KMS-11 (cell line): Measurements from ENCODE around the gene HHAT.
"Not testable (repeated sequence)": the region's sequence is repeated elsewhere in the genome, so short reads cannot be mapped to it uniquely, and the experiment has no call there.

Experiments used
- H2AFZ ChIP-seq: fragments of 200-600 bp; sonication (generic); 2 replicates; pipeline ENCODE4 v1.6.1; 2016; ENCODE audit warnings: antibody characterized with exemption, mixed run types, low read depth
- H3K27ac ChIP-seq: fragments of 200-600 bp; sonication (generic); 2 replicates; pipeline ENCODE4 v1.6.1; 2016; ENCODE audit warnings: mild to moderate bottlenecking, mixed run types
- H3K27me3 ChIP-seq: fragments of 200-600 bp; sonication (generic); 2 replicates; pipeline ENCODE4 v1.6.1; 2017; ENCODE audit warnings: mild to moderate bottlenecking, low read depth, mixed run types, moderate library complexity; ENCODE audit not compliant: insufficient read depth
- H3K36me3 ChIP-seq: fragments of 200-600 bp; sonication (generic); 2 replicates; pipeline ENCODE4 v1.6.1; 2017; ENCODE audit warnings: mild to moderate bottlenecking, mixed run types; ENCODE audit not compliant: insufficient read depth
- H3K4me1 ChIP-seq: fragments of 200-600 bp; sonication (generic); 2 replicates; pipeline ENCODE4 v1.6.1; 2016; ENCODE audit warnings: mild to moderate bottlenecking, low read depth, mixed run types; ENCODE audit not compliant: poor library complexity, severe bottlenecking
- H3K4me2 ChIP-seq: fragments of 200-600 bp; sonication (generic); 2 replicates; pipeline ENCODE4 v1.7.0; 2016; ENCODE audit warnings: mild to moderate bottlenecking, mixed run types
- H3K4me3 ChIP-seq: fragments of 200-600 bp; sonication (generic); IDR thresholded peaks from 2 replicates; pipeline ENCODE4 v1.6.1; 2017; ENCODE audit warnings: low read depth, low read length, mixed read lengths; ENCODE audit not compliant: insufficient read depth
- H3K79me2 ChIP-seq: fragments of 200-600 bp; sonication (generic); 2 replicates; pipeline ENCODE4 v1.6.1; 2016; ENCODE audit warnings: low read depth, mixed run types; ENCODE audit not compliant: insufficient read depth
- H3K9ac ChIP-seq: fragments of 200-600 bp; sonication (generic); 2 replicates; pipeline ENCODE4 v1.6.1; 2016; ENCODE audit warnings: mild to moderate bottlenecking, mixed run types
- H4K20me1 ChIP-seq: fragments of 200-600 bp; sonication (generic); 2 replicates; pipeline ENCODE4 v1.6.1; 2016; ENCODE audit warnings: mild to moderate bottlenecking, mixed run types; ENCODE audit not compliant: insufficient read depth
- TF ChIP-seq, protein P1 (sequence below): fragments of 200-600 bp; sonication (generic); conservative IDR thresholded peaks from 2 replicates; pipeline ENCODE4 v1.6.1; 2017; ENCODE audit warnings: low read depth, mild to moderate bottlenecking, antibody characterized with exemption, low read length, moderate library complexity, mixed read lengths

HHAT gene

DNA sequence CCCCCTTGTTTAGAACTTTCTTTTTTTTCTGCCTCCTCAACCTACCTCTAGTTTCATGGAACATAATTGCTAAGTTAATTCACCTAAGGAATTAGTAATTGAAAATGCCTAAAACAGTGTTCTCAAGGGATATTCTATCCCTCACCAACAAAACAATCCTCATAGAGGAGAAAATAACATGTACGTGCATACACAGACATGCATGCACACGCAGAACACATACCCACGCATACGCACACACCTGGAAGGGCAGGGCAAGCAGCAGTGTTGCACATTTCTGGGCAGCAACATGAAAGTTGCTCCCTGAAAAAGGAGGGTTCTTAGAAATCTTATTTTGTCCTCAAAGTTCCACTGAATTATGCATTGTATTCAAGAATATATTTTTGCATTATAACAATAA lies 76.6 kb downstream of the HHAT start:
- no peak overlapping the region for H2AFZ ChIP-seq
- no peak overlapping the region for H3K9ac ChIP-seq
- H3K36me3 ChIP-seq, result no peaks in the 10 kb centered on the region
- H4K20me1 ChIP-seq, result no peaks in the 10 kb centered on the region
- peaks cover 8% of the 10 kb centered on the region for H3K4me1 ChIP-seq
- no peak overlapping the region for H3K4me3 ChIP-seq
- no peaks in the 10 kb centered on the region for H3K79me2 ChIP-seq
- no peak overlapping the region for H3K27ac ChIP-seq
- H3K4me2 ChIP-seq, result no peak overlapping the region
- no peaks in the 10 kb centered on the region for H3K27me3 ChIP-seq
- TF ChIP-seq, protein P1, sequence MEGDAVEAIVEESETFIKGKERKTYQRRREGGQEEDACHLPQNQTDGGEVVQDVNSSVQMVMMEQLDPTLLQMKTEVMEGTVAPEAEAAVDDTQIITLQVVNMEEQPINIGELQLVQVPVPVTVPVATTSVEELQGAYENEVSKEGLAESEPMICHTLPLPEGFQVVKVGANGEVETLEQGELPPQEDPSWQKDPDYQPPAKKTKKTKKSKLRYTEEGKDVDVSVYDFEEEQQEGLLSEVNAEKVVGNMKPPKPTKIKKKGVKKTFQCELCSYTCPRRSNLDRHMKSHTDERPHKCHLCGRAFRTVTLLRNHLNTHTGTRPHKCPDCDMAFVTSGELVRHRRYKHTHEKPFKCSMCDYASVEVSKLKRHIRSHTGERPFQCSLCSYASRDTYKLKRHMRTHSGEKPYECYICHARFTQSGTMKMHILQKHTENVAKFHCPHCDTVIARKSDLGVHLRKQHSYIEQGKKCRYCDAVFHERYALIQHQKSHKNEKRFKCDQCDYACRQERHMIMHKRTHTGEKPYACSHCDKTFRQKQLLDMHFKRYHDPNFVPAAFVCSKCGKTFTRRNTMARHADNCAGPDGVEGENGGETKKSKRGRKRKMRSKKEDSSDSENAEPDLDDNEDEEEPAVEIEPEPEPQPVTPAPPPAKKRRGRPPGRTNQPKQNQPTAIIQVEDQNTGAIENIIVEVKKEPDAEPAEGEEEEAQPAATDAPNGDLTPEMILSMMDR, result no peak

DNA sequence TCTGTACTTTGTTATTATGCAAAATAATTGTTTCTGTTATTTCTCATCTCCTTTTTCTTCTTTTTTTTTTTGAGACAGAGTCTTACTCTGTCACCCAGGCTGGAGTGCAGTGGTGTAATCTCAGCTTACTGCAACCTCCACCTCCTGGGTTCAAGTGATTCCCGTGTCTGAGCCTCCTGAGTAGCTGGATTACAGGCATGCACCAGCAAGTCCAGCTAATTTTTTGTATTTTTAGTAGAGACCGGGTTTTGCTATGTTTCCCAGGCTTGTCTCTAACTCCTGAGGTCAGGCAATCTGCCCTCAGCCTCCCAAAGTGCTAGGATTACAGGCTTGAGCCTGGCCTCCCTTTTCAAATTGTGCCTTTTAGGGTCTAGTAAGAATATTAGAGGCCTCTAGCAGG lies 77.6 kb downstream of the HHAT start:
- not testable (repeated sequence) for H3K36me3 ChIP-seq, H3K4me2 ChIP-seq, H3K27ac ChIP-seq, H4K20me1 ChIP-seq, H3K4me3 ChIP-seq, H3K4me1 ChIP-seq, H3K79me2 ChIP-seq, H2AFZ ChIP-seq, H3K9ac ChIP-seq, H3K27me3 ChIP-seq

DNA sequence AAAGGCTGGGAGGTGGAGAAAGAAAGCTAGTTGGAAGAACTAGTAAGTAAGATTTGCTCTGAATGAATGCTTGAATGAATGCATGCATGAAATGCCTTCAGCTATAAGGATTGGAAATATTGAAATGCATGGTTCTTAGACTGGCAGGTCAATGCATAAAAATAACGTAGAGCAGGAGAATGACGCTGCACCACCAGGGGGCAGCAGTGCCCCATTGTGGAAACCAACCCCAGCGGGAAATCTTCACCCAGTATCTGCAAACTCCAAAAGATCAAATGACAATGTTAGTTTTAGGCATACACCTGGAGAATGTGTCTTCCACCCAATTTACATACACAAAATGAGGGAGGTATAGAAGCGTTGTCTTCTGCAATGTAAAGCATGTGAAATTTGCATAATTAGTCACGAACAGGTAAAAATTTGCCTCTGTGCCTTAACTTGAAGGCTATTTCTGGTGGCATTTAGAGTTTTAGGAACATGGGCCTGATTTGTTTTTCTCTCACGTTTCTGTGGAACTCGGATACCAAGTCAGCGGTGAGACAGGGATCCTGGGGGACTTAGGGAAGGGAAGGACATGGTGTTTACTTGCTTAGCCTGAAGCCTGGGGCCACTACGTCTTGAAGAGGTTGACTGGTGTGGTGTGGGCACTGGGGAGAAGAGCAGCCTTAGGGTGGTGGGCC lies 78.6 kb downstream of the HHAT start:
- no peak overlapping the region for H3K9ac ChIP-seq
- no peaks in the 10 kb centered on the region for H3K79me2 ChIP-seq
- H3K36me3 ChIP-seq, result no peaks in the 10 kb centered on the region
- TF ChIP-seq, protein P1, result peak; percentile 100
- no peaks in the 10 kb centered on the region for H3K4me1 ChIP-seq
- H3K4me2 ChIP-seq, result no peak overlapping the region
- H4K20me1 ChIP-seq, result no peaks in the 10 kb centered on the region
- no peak overlapping the region for H3K27ac ChIP-seq
- H3K4me3 ChIP-seq, result no peak overlapping the region
- H3K27me3 ChIP-seq, result no peaks in the 10 kb centered on the region
- no peak overlapping the region for H2AFZ ChIP-seq

DNA sequence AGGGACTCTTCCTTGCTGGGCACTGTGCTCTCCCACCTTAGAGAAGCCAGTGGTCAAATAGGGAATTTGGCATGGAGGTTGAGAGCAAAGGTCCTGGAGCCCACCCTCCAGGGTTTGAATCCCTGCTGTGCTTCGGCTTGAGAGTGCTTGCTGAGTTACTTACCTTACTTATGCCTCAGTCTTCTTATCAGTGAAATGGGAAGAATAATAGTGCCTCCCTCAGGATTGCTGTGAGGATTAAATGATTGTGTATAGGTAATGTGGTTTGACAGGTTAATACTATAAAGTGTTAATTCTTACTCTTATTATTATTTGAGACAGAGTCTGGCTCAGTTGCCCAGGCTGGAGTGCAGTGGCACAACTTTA lies 79.2 kb downstream of the HHAT start:
- Histone ChIP-seq H3K4me2 (no peak overlapping the region), H3K4me3 (no peak overlapping the region), H3K27ac (no peak overlapping the region), H3K79me2 (no peaks in the 10 kb centered on the region), H3K27me3 (no peaks in the 10 kb centered on the region), H2AFZ (no peak overlapping the region), H3K4me1 (no peaks in the 10 kb centered on the region), H4K20me1 (no peaks in the 10 kb centered on the region), H3K36me3 (no peaks in the 10 kb centered on the region), H3K9ac (no peak overlapping the region)
- TF ChIP-seq, protein P1, result no peak

DNA sequence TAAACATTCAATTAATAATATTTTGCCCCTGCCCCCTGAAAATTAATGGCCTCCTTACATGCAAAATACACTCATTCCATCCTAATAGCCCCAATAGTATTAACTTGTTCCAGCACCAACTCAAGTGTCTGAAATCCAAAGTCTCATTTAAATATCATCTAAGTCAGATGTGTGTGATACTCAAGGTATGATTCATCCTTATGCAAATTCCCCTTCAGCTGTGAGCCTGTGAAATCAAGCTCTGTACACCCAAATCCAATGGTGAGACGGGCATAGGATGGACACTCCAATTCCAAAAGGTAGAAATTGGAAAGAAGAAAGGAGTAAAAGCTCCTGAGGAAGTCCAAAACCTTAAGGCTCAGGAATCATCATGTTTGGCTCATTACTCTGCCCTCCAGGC lies 83.5 kb downstream of the HHAT start:
- no peaks in the 10 kb centered on the region for H3K27me3 ChIP-seq
- H3K36me3 ChIP-seq, result no peaks in the 10 kb centered on the region
- no peaks in the 10 kb centered on the region for H3K79me2 ChIP-seq
- H4K20me1 ChIP-seq, result no peaks in the 10 kb centered on the region
- TF ChIP-seq, protein P1, result no peak
- H3K4me1 ChIP-seq, result no peaks in the 10 kb centered on the region
- H3K4me2 ChIP-seq, result no peak overlapping the region
- no peak overlapping the region for H3K9ac ChIP-seq
- H2AFZ ChIP-seq, result no peak overlapping the region
- H3K27ac ChIP-seq, result no peak overlapping the region
- H3K4me3 ChIP-seq, result no peak overlapping the region
